Measurements from ENCODE around the gene ZNF740.

ZNF740 gene

DNA sequence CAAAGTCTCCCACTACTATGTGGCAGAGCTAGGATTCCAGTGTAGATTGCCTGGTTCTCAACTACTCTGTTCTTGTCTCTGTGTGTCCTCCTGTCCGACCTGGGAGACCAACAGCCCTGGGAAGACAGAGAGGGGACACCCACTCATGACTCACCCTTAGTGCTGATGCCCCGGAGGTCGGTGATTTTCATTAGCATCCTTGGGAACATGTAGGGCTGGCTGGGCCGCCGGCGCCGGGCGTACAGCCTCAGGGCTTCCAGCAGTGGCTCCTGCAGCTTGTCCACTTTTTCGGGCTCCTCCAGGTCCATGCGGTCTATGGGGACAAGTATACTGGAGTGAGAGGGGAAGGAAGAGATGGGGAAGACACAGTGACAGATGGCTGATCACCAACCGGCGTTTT lies 32.4 kb downstream of the ZNF740 start:
- no peak for DNase-seq (ENCODE audit: low read depth)
- no peak overlapping the region for H3K4me3 ChIP-seq (ENCODE audit: low read depth, low read length)
- TF ChIP-seq, protein P1, sequence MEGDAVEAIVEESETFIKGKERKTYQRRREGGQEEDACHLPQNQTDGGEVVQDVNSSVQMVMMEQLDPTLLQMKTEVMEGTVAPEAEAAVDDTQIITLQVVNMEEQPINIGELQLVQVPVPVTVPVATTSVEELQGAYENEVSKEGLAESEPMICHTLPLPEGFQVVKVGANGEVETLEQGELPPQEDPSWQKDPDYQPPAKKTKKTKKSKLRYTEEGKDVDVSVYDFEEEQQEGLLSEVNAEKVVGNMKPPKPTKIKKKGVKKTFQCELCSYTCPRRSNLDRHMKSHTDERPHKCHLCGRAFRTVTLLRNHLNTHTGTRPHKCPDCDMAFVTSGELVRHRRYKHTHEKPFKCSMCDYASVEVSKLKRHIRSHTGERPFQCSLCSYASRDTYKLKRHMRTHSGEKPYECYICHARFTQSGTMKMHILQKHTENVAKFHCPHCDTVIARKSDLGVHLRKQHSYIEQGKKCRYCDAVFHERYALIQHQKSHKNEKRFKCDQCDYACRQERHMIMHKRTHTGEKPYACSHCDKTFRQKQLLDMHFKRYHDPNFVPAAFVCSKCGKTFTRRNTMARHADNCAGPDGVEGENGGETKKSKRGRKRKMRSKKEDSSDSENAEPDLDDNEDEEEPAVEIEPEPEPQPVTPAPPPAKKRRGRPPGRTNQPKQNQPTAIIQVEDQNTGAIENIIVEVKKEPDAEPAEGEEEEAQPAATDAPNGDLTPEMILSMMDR (IDR thresholded peaks at IDR 0.05; ENCODE audit: low read depth, low read length, missing control alignments) = no peak

DNA sequence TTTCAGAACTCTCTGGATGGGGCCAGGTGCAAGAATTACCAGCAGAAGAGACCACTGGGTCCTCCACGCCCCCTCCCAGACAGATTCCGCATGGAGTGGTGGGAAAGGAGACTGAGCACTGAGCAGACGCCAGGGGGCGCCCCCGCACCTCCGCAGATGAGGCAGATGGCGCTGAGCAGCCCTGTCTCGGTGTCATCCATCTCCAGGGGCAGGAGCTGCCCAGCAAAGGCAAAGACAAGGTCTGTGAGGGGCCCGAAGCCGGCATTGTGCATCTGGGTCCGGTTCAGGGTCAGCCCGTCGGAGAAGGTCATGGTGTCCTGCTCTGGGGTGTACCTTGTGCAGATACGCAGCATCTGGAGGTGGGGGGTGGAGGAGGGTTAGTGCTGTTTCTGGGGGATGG lies 32.8 kb downstream of the ZNF740 start:
- H3K4me3 ChIP-seq (ENCODE audit: low read depth, low read length) = no peak overlapping the region
- TF ChIP-seq, protein P1 (IDR thresholded peaks at IDR 0.05; ENCODE audit: low read depth, low read length, missing control alignments) = peak; percentile 94
- no peak for DNase-seq (ENCODE audit: low read depth)

DNA sequence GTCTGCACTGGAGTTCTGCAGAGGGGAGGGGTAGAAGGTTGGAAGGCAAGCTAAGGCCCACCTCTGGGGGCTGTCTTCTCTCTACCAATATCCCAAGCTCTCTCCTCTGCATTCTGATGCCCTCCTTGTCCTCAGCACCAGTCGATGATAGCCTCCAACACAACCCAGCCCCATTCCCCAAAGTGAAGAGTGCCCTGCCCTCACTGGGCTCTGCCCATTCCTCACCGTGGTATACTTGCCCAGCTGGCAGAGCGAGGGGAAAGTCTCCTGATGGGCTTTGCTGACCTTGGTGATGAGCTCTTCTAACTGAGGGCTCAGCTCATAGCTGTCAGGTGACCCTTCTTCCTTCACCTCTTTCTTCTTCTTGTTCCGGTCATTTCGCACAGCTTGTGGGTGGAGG lies 33.7 kb downstream of the ZNF740 start:
- TF ChIP-seq, protein P1 (IDR thresholded peaks at IDR 0.05; ENCODE audit: low read depth, low read length, missing control alignments) = no peak
- H3K4me3 ChIP-seq (ENCODE audit: low read depth, low read length) = no peak overlapping the region
- no peak for DNase-seq (ENCODE audit: low read depth)

DNA sequence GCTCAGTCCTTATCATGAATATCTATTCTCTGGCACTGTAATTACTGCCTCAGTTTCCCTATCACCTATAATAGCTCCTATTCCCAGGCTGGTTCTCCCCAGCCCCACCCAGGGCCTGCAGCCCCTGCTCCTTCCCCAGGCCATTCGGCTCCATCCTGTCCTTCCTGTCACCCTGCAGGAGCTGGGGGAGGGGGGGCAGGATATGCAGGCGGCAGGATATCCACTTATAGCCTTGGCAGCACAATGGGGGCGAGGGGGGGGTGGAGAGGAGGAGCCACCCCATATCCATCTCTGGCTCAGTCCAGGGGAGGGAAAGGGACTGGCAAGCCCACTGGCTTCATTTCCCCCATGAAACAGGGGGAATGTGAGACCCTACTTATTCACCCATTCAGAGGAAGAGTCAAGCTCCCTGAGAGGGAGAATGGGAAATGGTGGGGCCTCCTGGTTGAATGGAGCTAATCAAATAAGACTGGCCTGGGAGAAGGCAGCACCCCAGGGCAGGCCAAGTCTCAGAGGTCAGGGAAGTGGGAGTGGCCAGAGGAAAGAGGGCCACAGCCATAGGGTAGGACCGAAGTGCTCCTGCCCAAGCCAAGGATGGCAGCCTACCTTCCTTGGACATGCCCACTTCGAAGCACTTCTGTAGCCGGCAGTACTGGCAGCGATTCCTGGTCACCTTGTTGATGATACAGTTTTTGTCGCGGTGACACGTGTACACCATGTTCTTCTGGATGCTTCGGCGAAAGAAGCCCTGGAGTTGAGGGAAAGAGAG lies 34.3 kb downstream of the ZNF740 start:
- no peak for DNase-seq (ENCODE audit: low read depth)
- TF ChIP-seq, protein P1 (IDR thresholded peaks at IDR 0.05; ENCODE audit: low read depth, low read length, missing control alignments) = no peak
- no peak overlapping the region for H3K4me3 ChIP-seq (ENCODE audit: low read depth, low read length)

DNA sequence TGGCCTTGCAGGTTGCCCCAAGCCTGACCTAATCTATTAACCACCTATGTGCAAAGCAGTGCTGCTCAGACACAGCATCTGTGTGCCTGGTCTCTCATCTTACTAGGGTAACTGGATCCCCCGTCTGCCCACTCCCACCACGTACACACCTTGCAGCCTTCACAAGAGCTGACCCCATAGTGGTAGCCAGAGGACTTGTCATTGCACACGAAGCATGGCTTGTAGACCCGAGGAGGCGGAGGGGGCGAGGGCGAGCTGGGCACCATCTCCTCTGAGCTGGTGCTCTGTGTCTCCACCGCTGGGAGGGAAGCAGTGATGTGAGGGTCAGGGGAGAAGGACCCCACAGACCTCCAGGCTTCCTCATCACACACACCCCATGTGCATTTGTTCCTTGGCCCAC lies 35.0 kb downstream of the ZNF740 start:
- no peak for DNase-seq (ENCODE audit: low read depth)
- TF ChIP-seq, protein P1 (IDR thresholded peaks at IDR 0.05; ENCODE audit: low read depth, low read length, missing control alignments) = no peak
- no peak overlapping the region for H3K4me3 ChIP-seq (ENCODE audit: low read depth, low read length)

DNA sequence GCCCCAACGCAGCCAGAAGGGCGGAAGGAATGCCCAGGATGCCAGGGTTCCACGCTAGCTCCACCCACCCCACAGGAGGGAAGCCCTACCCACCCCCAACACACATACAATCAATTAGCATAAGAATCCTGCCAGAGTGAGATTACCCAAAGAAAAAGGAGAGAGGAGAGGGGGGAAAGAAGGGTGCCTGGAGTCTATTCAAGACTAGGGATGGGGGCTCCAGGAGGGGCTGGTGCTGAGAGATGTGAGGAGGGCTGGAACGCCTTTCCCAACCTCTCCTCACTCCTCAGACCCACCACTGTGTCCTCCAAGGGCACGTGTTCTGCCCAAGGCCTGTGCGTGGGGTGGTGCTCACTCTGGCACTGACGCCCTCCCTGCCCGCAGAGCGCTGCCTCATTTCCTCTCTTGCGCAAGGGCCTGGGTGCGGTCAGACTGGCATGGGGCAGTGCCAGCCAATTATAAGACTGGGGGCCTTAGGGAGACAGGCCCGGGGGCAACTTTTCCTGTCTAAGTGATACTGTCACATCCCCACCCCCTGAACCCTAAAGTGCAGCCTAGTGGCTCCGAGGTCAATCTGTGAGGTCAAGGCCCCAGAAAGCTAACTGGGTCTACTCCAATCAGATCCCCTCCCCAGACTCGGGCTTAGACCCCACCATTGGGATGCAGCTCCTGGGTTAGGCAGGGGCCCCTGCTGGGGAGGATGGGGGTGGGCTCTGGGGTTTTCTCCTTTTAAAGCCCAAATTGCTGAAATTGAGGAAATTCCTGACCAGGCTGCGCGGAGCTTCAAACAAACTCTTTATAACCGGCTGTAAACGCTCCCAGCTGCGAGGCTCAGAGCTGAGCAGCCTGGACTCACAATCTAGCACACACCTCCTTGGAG lies 36.8 kb downstream of the ZNF740 start:
- no peak overlapping the region for H3K4me3 ChIP-seq (ENCODE audit: low read depth, low read length)
- TF ChIP-seq, protein P1 (IDR thresholded peaks at IDR 0.05; ENCODE audit: low read depth, low read length, missing control alignments) = no peak
- no peak for DNase-seq (ENCODE audit: low read depth)
